HG02943 (cell line): Measurements from ENCODE around the gene MYL5.
"Not testable (repeated sequence)": the region's sequence is repeated elsewhere in the genome, so short reads cannot be mapped to it uniquely, and the experiment has no call there.

ENCODE experiments used
- ATAC-seq: cut with Tn5 transposase; IDR thresholded peaks from one replicate; pipeline ENCODE4 v1.9.1; 2021; ENCODE audit warnings: mild to moderate bottlenecking, low read depth, moderate library complexity; ENCODE audit not compliant: unreplicated experiment

The MYL5 gene

GRCh38 chr4:669806-670559 lies 4.4 kb upstream of the MYL5 start:
- ATAC-seq, result not testable (repeated sequence)

GRCh38 chr4:671769-672168 lies 2.6 kb upstream of the MYL5 start:
- no peak for ATAC-seq

- no peak for ATAC-seq
Observed at GRCh38 chr4:673349-674091, 822 bp upstream of the MYL5 start.

GRCh38 chr4:675036-675882 lies 917 bp downstream of the MYL5 start:
- ATAC-seq, result peak; percentile 6

GRCh38 chr4:675980-676870 lies 1.9 kb downstream of the MYL5 start:
- ATAC-seq, result no peak

GRCh38 chr4:676871-677235 lies 2.5 kb downstream of the MYL5 start:
- no peak for ATAC-seq

- no peak for ATAC-seq
Observed at GRCh38 chr4:677431-678293, 3.3 kb downstream of the MYL5 start.

GRCh38 chr4:678331-679103 lies 4.2 kb downstream of the MYL5 start:
- ATAC-seq, result no peak

DNA sequence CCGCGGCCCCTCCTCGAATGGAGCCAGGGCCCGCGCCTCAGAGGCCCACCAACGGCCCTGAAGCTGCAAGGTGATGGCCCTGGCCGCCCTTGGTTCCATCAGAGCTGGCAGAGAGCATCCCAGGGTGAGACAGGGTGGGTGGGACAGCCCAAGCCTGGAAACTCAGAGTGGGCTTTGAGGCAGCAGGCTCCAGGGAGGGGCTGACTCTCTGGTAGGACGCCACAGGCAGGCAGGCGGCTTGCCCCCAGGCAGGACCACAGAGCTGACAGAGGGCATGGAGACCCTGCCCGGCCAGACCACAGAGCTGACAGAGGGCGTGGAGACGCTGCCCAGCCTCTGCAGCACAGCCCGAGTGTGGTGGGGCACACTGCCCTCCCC lies 4.8 kb downstream of the MYL5 start:
- no peak for ATAC-seq

DNA sequence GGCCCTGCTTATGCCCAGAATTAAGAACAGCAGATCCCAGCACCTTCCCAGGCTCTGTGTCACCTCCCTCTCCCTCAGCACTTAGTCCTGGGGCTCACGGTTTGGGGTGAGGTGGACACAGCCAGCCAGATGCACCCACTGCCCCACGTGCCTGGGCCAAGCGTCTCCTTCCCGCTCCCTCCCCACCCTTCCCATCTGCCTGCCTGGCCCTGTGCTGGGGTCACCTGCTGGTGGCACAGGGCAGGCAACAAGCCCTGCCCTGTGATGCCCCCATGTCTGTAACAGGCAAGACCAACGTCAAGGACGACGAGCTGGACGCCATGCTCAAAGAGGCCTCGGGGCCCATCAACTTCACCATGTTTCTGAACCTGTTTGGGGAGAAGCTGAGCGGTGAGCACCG lies 5.3 kb downstream of the MYL5 start:
- no peak for ATAC-seq

DNA sequence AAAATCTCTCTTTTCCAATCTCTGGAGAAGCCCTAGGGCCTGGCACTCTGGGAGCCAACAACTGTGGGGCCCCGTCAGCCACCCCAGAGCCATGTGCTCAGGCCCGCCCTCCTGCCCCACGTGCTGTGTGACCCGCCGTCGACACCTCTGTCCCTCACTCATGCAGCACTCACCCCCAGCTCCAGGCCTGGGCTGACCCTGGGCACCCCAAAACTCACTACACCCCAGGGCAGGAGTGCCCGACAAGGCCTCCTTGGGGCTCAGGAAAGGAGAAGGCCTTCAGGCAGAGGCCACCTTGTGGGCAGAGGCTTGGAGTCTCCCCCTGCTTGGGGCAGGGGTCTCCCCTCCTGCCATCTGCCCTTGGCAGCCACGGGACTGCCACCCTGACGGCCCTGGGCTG lies 5.7 kb downstream of the MYL5 start:
- no peak for ATAC-seq

- ATAC-seq, result no peak
Observed at GRCh38 chr4:680551-680927, 6.2 kb downstream of the MYL5 start.

DNA sequence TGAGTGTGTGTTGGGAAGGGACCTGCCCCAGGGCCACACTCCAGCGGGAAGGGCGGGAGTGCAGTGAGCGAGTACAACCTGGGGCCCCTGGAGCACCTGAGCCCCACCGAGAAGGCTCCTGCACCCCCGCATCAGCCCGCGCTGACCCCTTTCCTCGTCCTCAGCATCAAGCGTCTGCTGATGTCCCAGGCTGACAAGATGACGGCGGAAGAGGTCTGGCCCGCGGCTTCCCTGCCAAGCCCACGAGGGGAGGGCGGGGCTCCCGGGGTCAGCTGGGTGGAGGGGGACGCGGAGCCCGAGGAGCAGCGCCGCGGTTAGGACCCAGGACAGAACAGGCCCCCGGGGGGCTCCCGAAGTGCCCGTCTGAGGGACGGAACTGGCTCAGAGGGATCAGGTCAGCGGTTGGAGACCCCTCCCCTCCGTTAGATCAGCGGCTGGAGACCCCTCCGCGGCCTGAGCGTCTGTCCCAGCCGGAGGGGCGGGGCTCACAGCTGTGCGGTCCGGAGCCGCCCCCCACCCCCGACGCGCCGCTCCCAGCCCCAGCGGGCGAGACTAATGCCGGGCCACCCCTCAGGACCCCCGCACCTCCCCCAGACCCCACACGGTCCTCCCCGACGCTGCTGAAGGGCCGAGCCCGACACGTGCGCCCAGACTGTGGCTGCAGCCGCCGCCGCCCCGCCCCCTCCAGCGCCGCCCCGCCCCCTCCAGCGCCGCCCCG lies 6.7 kb downstream of the MYL5 start:
- ATAC-seq, result no peak

GRCh38 chr4:681736-682451 lies 7.6 kb downstream of the MYL5 start:
- ATAC-seq, result no peak

GRCh38 chr4:682490-683172 lies 8.3 kb downstream of the MYL5 start:
- ATAC-seq, result no peak

DNA sequence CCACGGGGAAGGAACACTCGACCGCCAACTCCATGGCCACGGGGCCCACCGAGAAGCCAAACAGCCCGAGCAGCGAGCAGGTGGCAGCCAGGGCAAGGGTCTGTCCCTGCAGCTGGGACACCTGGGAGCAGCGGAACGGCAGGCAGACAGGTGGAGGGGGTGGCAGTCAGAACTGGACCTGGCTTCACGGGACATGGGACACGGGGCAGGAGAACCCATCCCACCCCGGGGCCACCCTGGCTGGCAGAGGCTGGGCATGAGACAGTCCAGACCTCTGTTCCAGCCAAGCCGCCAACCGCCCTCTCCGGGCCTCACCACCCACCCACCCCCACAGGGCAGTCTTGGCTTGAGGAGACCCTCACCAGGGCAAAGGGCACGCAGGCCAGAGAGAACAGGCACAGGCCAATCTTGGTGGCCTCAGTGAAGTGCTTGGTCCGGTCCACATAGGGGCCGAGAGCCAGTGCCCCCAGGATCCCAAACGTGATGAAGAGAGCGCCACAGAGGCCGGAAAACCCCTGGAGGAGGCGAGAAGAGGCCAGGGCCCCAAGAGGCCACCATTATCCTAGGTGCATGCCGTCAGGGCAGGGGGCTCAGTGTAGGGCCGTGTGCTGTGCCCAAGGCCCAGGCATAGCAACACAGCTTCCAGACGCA lies 9.0 kb downstream of the MYL5 start:
- no peak for ATAC-seq
